ENCODE data around the gene HYCC1. TPM values are rescaled to one million over a fixed set of nuclear protein-coding genes. Genes with fewer than 3 reads are reported as not detected.

Gene HYCC1
- total RNA-seq, 4 donors from 2014 or later = 26.9 to 72.9 (median 55.0) TPM

GRCh38 chr7:23018750-23019149, 4.8 kb upstream of the HYCC1 start:
- no peak for TF ChIP-seq CTCF (IDR thresholded peaks at IDR 0.05; ENCODE audit: low read depth)

GRCh38 chr7:23017309-23017708, 3.4 kb upstream of the HYCC1 start:
- TF ChIP-seq CTCF (IDR thresholded peaks at IDR 0.05; ENCODE audit: low read depth) = no peak

- TF ChIP-seq CTCF (IDR thresholded peaks at IDR 0.05; ENCODE audit: low read depth) = no peak
Observed at GRCh38 chr7:23016345-23017253, 2.7 kb upstream of the HYCC1 start.

- TF ChIP-seq CTCF (IDR thresholded peaks at IDR 0.05; ENCODE audit: low read depth) = no peak
Observed at GRCh38 chr7:23014681-23015080, 751 bp upstream of the HYCC1 start.

GRCh38 chr7:23012908-23013714, 819 bp downstream of the HYCC1 start:
- no peak for TF ChIP-seq CTCF (IDR thresholded peaks at IDR 0.05; ENCODE audit: low read depth)

GRCh38 chr7:23012186-23012585, 1.7 kb downstream of the HYCC1 start:
- no peak for TF ChIP-seq CTCF (IDR thresholded peaks at IDR 0.05; ENCODE audit: low read depth)

Measured in subcutaneous adipose tissue (tissue), 4 donors.